Esophagus muscularis mucosa (tissue), 4 donors: ENCODE results near the gene EIF4G3.
"Not testable (repeated sequence)": the region's sequence is repeated elsewhere in the genome, so short reads cannot be mapped to it uniquely, and the experiment has no call there.

Source experiments
- EP300 ChIP-seq: sonication (generic); formaldehyde crosslinking; IDR thresholded peaks from one replicate; pipeline ENCODE4 v1.6.1; 2017; ENCODE audit warnings: antibody characterized with exemption
- POLR2A ChIP-seq: fragments of 450-650 bp; IDR thresholded peaks from one replicate; pipeline ENCODE4 v1.6.1; 2017; ENCODE audit warnings: antibody characterized with exemption, moderate library complexity, mild to moderate bottlenecking, low read depth
- TF ChIP-seq, protein P1 (sequence below), 3 experiments: fragments of 200-600 bp in 2 of 3; fragments of 450-650 bp in 1 of 3; sonication (generic) in 2 of 3; IDR thresholded peaks; one replicate each; pipeline ENCODE4 v1.5.1; 2017 to 2019; ENCODE audit warnings: antibody characterized with exemption in 3 of 3, mild to moderate bottlenecking in 2 of 3, moderate library complexity in 1 of 3

DNA sequence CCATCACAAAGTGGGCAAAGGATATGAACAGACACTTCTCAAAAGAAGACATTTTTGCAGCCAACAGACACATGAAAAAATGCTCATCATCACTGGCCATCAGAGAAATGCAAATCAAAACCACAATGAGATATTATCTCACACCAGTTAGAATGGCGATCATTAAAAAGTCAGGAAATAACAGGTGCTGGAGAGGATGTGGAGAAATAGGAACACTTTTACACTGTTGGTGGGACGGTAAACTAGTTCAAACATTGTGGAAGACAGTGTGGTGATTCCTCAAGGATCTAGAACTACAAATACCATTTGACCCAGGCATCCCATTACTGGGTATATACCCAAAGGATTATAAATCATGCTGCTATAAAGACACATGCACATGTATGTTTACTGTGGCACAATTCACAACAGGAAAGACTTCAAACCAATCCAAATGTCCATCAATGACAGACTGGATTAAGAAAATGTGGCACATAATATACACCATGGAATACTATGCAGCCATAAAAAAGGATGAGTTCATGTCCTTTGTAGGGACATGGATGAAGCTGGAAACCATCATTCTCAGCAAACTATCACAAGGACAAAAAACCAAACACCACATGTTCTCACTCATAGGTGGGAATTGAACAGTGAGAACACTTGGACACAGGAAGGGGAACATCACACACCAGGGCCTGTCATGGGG, 83.3 kb downstream of the EIF4G3 start:
- TF ChIP-seq POLR2A, EP300: not testable (repeated sequence)
- TF ChIP-seq, protein P1, sequence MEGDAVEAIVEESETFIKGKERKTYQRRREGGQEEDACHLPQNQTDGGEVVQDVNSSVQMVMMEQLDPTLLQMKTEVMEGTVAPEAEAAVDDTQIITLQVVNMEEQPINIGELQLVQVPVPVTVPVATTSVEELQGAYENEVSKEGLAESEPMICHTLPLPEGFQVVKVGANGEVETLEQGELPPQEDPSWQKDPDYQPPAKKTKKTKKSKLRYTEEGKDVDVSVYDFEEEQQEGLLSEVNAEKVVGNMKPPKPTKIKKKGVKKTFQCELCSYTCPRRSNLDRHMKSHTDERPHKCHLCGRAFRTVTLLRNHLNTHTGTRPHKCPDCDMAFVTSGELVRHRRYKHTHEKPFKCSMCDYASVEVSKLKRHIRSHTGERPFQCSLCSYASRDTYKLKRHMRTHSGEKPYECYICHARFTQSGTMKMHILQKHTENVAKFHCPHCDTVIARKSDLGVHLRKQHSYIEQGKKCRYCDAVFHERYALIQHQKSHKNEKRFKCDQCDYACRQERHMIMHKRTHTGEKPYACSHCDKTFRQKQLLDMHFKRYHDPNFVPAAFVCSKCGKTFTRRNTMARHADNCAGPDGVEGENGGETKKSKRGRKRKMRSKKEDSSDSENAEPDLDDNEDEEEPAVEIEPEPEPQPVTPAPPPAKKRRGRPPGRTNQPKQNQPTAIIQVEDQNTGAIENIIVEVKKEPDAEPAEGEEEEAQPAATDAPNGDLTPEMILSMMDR (IDR thresholded peaks at IDR 0.05): not testable (repeated sequence)
